GM12892 (cell line): Measurements from ENCODE around the gene TRAF3.

Experiments used
- POLR2A ChIP-seq: IDR thresholded peaks from 2 replicates; pipeline ENCODE4 v1.6.1; 2011; ENCODE audit warnings: low read depth, low read length, control low read depth
- TAF1 ChIP-seq: IDR thresholded peaks from 2 replicates; pipeline ENCODE4 v1.6.1; 2011; ENCODE audit warnings: low read depth, mild to moderate bottlenecking, control low read depth, low read length, borderline replicate concordance

- TF ChIP-seq TAF1, result no peak
- TF ChIP-seq POLR2A, result no peak; the same call in 1 of the 2 replicates
Measured at GRCh38 chr14:102883089-102883541, 105.9 kb downstream of the TRAF3 start.
